Left cardiac atrium (tissue), 4 donors: ENCODE data around the gene COMMD3. TPM values are rescaled to one million over a fixed set of nuclear protein-coding genes. Genes with fewer than 3 reads are reported as not detected.
"Not testable (repeated sequence)": the region's sequence is repeated elsewhere in the genome, so short reads cannot be mapped to it uniquely, and the experiment has no call there.

Experiments used
- ATAC-seq, 2 donors: fragments of 200-7000 bp; cut with Tn5 transposase; one replicate each; pipeline ENCODE4 v1.9.1; 2020; ENCODE audit warnings: mild to moderate bottlenecking in 2 of 2, moderate library complexity in 2 of 2
- DNase-seq: peaks from one replicate; pipeline ENCODE4 v3.0.0-alpha.2; 2020
- intact Hi-C, 2 donors: fragments of 100-400 bp; cut with DNase I; formaldehyde crosslinking; loops; one replicate each; pipeline versions ENCODE4 v1.14.1 to v1.15.1; 2022 to 2023
- total RNA-seq, 2 donors: library from RNA; stranded (reverse); fragmentation: NEBNext Ultra II Directional; extraction: Animal tissue kit (Norgen Biotek cat#: 25700); gene quantifications; one replicate each; pipeline ENCODE4 v1.2.1, GENCODE V29; 2021
- donor health status: DM: no; HTN: yes; CAD: no.
- donor health status: DM: no; HTN: yes; CAD: no; lungs with severe emphysema.
- donor health status: DM: yes; HTN: yes; CAD: no.
- donor health status: Dilated cardiomyopathy.

COMMD3 gene
- total RNA-seq, 2 donors from 2014 or later = 73.5 to 74.8 TPM

DNA sequence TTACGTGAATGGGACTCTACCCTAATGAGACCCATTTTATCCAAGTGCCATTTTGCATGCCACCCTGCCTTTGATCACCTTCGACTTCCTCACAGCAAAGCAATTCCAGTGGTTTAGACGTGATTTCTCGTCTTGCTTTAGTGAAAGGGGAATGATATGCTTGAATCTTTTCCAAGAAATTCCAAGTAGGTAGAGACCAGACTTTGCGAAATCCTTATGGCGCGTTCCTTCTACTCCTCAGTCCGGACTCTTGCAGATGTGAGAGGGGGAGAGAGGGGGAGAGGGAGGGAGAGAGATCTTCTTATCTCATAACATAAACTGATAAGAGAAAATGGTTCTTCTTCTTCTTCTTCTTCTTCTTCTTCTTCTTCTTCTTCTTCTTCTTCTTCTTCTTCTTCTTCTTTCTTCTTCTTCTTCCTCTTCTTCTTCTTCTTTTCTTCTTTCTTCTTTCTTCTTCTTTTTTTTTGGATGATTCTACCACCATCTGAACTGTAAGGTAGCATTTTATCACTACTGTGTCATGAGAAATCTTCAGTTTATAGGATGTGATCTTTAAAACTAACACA, 30.0 kb downstream of the COMMD3 start:
- DNase-seq (no peak), ATAC-seq (no peak)
- intact Hi-C loops = loop anchor here in 1 of 2 donors (10.0 kb wide), 1 partner anchor 89 kb away; no protein-coding TSS in a partner anchor

DNA sequence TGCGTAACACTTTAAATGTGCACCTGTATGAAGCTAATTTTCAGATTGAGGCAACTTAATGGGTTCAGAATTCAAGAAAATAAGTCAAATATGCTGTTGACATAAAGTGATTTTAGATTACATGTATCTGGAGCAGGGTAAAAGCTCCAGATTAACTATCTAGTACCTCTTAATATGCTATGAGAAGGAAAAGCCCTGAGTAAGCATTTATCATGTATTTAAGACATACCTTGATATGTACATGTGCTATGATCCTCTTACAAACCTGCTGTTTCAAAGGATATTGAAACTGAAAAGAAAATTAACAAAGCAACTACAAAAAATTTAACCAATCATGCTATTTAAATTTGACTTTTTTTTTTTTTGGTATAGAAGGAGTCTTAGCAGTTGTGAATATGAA, 33.6 kb downstream of the COMMD3 start:
- intact Hi-C loops = loop anchor here in 1 of 2 donors (10.0 kb wide), 1 partner anchor 85 kb away; no protein-coding TSS in a partner anchor
- ATAC-seq = no peak
- no peak for DNase-seq

- ATAC-seq = no peak
- intact Hi-C loops = no loop called here
- DNase-seq = no peak
Observed at GRCh38 chr10:22351131-22351703, 35.0 kb downstream of the COMMD3 start.

GRCh38 chr10:22356324-22356873, 40.2 kb downstream of the COMMD3 start:
- DNase-seq (no peak), ATAC-seq (no peak)
- intact Hi-C loops = no loop called here

GRCh38 chr10:22357770-22358169, 41.6 kb downstream of the COMMD3 start:
- DNase-seq, intact Hi-C loops: not testable (repeated sequence)

DNA sequence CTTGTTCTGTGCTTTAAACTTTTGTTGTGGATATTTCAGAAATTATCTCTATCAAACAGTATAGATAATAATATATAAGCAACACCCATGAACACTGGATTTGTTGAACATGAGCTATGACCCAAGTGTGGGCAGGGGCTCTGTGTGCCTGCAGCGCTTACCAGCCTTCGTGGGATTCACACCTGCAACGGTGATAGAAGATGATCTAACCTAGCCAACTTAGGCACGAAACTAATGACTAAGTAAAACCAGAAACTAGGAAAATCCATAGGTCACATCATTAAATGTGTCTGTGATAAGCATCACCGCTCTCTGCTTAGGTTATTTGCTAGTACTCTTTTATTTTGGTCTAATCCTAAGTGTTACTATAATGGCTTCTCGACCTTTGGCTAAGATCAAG, 47.1 kb downstream of the COMMD3 start:
- intact Hi-C loops = no loop called here
- DNase-seq = no peak
- ATAC-seq = no peak

More at GRCh38 chr10:22357770-22358169, 41.6 kb downstream of the COMMD3 start:
- not testable (repeated sequence) for ATAC-seq

- ATAC-seq = no peak
- intact Hi-C loops = no loop called here
- no peak for DNase-seq
Observed at GRCh38 chr10:22364407-22365140, 48.4 kb downstream of the COMMD3 start.

GRCh38 chr10:22365233-22365632, 49.0 kb downstream of the COMMD3 start:
- ATAC-seq = peak in 1 of 2 donors; percentile 65
- intact Hi-C loops = no loop called here
- no peak for DNase-seq

- intact Hi-C loops = no loop called here
- no peak for DNase-seq
- no peak for ATAC-seq
Observed at GRCh38 chr10:22365644-22366434, 49.7 kb downstream of the COMMD3 start.

GRCh38 chr10:22366435-22366703, 50.2 kb downstream of the COMMD3 start:
- no peak for DNase-seq
- intact Hi-C loops = no loop called here
- ATAC-seq = no peak

- intact Hi-C loops = no loop called here
- DNase-seq (no peak), ATAC-seq (no peak)
Observed at GRCh38 chr10:22366771-22367170, 50.6 kb downstream of the COMMD3 start.

DNA sequence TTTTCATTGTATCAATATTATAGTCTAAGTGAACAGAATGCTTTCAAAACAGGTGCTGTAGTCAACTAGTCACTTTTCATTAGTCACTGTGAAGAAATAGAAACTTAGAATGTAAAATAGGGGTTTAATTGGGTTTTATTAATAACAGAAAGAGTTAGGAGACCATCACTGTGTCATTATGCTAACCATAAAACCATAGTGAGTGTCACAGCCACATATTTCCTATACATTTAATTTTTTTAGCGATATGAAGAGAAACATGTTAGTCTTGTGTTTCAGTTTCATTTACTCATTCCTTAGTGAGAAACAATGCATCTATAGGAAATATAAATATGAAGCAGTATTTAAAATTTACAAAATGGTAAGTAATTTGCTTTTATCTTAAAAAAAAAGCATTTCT, 51.3 kb downstream of the COMMD3 start:
- ATAC-seq (no peak), DNase-seq (no peak)
- intact Hi-C loops = no loop called here

- no peak for ATAC-seq
- intact Hi-C loops = no loop called here
- no peak for DNase-seq
Observed at GRCh38 chr10:22368402-22368801, 52.2 kb downstream of the COMMD3 start.

GRCh38 chr10:22368981-22369380, 52.8 kb downstream of the COMMD3 start:
- intact Hi-C loops = no loop called here
- ATAC-seq (no peak), DNase-seq (no peak)

- intact Hi-C loops = no loop called here
- ATAC-seq (peak in 1 of 2 donors; percentile 41), DNase-seq (no peak)
Observed at GRCh38 chr10:22369434-22370072, 53.4 kb downstream of the COMMD3 start.
